ENCODE results near the gene ALG9. TPM values are rescaled to one million over a fixed set of nuclear protein-coding genes. Genes with fewer than 3 reads are reported as not detected.

ALG9 gene
- total RNA-seq, 1 donor from 2014 or later = 36.9 TPM

- no peak overlapping the region for H3K27ac ChIP-seq
- H4K20me1 ChIP-seq (ENCODE audit: low read depth) = no peaks in the 10 kb centered on the region
- no peaks in the 10 kb centered on the region for H3F3A ChIP-seq (ENCODE audit: low read depth)
- no peak for DNase-seq (ENCODE audit: low spot score)
- Mint-ChIP-seq H3K36me3 (peaks cover 13% of the 10 kb centered on the region), H3K9me3 (no peaks in the 10 kb centered on the region), H3K27ac (no peak overlapping the region), H3K27me3 (ENCODE audit: insufficient read depth, low read depth) (no peaks in the 10 kb centered on the region), H3K4me3 (no peak overlapping the region), H3K4me1 (no peaks in the 10 kb centered on the region)
- no peak overlapping the region for H3K4me2 ChIP-seq
- no peak overlapping the region for H3K4me3 ChIP-seq
- no peaks in the 10 kb centered on the region for H3K9me3 ChIP-seq (ENCODE audit: low read depth)
- no peak overlapping the region for H2AFZ ChIP-seq (replicated peaks)
- H3K4me1 ChIP-seq = no peaks in the 10 kb centered on the region
- H3K27me3 ChIP-seq = no peaks in the 10 kb centered on the region
- no peaks in the 10 kb centered on the region for H3K36me3 ChIP-seq
- H3K9ac ChIP-seq = no peak overlapping the region
- H3K79me2 ChIP-seq (ENCODE audit: low read depth) = no peaks in the 10 kb centered on the region
- TF ChIP-seq EZH2 (IDR thresholded peaks at IDR 0.05) (no peak), EZH2phosphoT487 (IDR thresholded peaks at IDR 0.05) (no peak), CTCF (IDR thresholded peaks at IDR 0.05) (no peak)
These were observed 11.1 kb downstream of the ALG9 start for GRCh38 chr11:111860257-111860656.

- no peak overlapping the region for H3K4me3 Mint-ChIP-seq
- Histone ChIP-seq H3K4me3 (no peak overlapping the region), H3K4me2 (no peak overlapping the region), H3K27ac (no peak overlapping the region), H3K36me3 (no peaks in the 10 kb centered on the region), H3K4me1 (no peaks in the 10 kb centered on the region), H2AFZ (replicated peaks) (no peak overlapping the region), H3K27me3 (no peaks in the 10 kb centered on the region), H3F3A (ENCODE audit: low read depth) (peaks cover 5% of the 10 kb centered on the region), H4K20me1 (ENCODE audit: low read depth) (no peaks in the 10 kb centered on the region), H3K79me2 (ENCODE audit: low read depth) (no peaks in the 10 kb centered on the region), H3K9me3 (ENCODE audit: low read depth) (no peaks in the 10 kb centered on the region), H3K9ac (no peak overlapping the region)
- no peaks in the 10 kb centered on the region for H3K9me3 Mint-ChIP-seq
- no peak overlapping the region for H3K27ac Mint-ChIP-seq
- DNase-seq (ENCODE audit: low spot score) = no peak
- H3K27me3 Mint-ChIP-seq (ENCODE audit: insufficient read depth, low read depth) = no peaks in the 10 kb centered on the region
- no peak for TF ChIP-seq EZH2 (IDR thresholded peaks at IDR 0.05)
- TF ChIP-seq CTCF (IDR thresholded peaks at IDR 0.05) = no peak
- TF ChIP-seq EZH2phosphoT487 (IDR thresholded peaks at IDR 0.05) = no peak
- peaks cover 20% of the 10 kb centered on the region for H3K36me3 Mint-ChIP-seq
- H3K4me1 Mint-ChIP-seq = no peaks in the 10 kb centered on the region
These were observed 15.9 kb downstream of the ALG9 start for GRCh38 chr11:111855506-111855905.

GRCh38 chr11:111852103-111852502, 19.3 kb downstream of the ALG9 start:
- Histone ChIP-seq H3K79me2 (ENCODE audit: low read depth) (no peaks in the 10 kb centered on the region), H3K9me3 (ENCODE audit: low read depth) (no peaks in the 10 kb centered on the region), H4K20me1 (ENCODE audit: low read depth) (no peaks in the 10 kb centered on the region), H3K27me3 (no peaks in the 10 kb centered on the region), H3K4me3 (no peak overlapping the region), H3K27ac (no peak overlapping the region), H3F3A (ENCODE audit: low read depth) (peaks cover 5% of the 10 kb centered on the region), H2AFZ (replicated peaks) (no peak overlapping the region), H3K36me3 (no peaks in the 10 kb centered on the region), H3K4me1 (peaks cover 2% of the 10 kb centered on the region), H3K9ac (no peak overlapping the region), H3K4me2 (no peak overlapping the region)
- Mint-ChIP-seq H3K4me1 (peaks cover 8% of the 10 kb centered on the region), H3K9me3 (no peaks in the 10 kb centered on the region), H3K27ac (no peak overlapping the region), H3K36me3 (peaks cover 25% of the 10 kb centered on the region), H3K27me3 (ENCODE audit: insufficient read depth, low read depth) (no peaks in the 10 kb centered on the region), H3K4me3 (no peak overlapping the region)
- TF ChIP-seq EZH2 (IDR thresholded peaks at IDR 0.05) = no peak
- no peak for TF ChIP-seq CTCF (IDR thresholded peaks at IDR 0.05)
- TF ChIP-seq EZH2phosphoT487 (IDR thresholded peaks at IDR 0.05) = no peak
- no peak for DNase-seq (ENCODE audit: low spot score)

All from neural progenitor cell (in vitro differentiated cells).